ENCODE measurements around the gene RBFOX2. TPM values are rescaled to one million over a fixed set of nuclear protein-coding genes. Genes with fewer than 3 reads are reported as not detected.
A peak's percentile ranks its signal among the peaks of the same experiment; 100 is the strongest.

RBFOX2 gene
- total RNA-seq, 2 donors from 2014 or later = 104 to 120 TPM

- no peak overlapping the region for H3K9ac ChIP-seq (ENCODE audit: extremely low read depth, low read length, poor library complexity, severe bottlenecking)
- H3K9me3 ChIP-seq (ENCODE audit: control insufficient read depth, low read length) = no peaks in the 10 kb centered on the region
- peak overlapping the region; percentile 64 for H3K4me3 ChIP-seq (ENCODE audit: low read length)
- H3K4me3 Mint-ChIP-seq = no peak overlapping the region
- H3K4me1 Mint-ChIP-seq = peaks cover 49% of the 10 kb centered on the region
- peaks cover 3% of the 10 kb centered on the region for H3K27me3 Mint-ChIP-seq (ENCODE audit: insufficient read depth)
- no peak for TF ChIP-seq CTCF (conservative IDR thresholded peaks at IDR 0.05)
- peaks cover 25% of the 10 kb centered on the region for H3K4me1 ChIP-seq (ENCODE audit: control insufficient read depth, insufficient read depth, low read length)
- H3K36me3 ChIP-seq (ENCODE audit: control insufficient read depth, insufficient read depth, low read length) = no peaks in the 10 kb centered on the region
- DNase-seq = no peak
- 77 to 80% methylated on average over 1 to 4 of the region's 4 CpGs for WGBS, 2 experiments (ENCODE audit: insufficient coverage in 1 of 2, insufficient read length in 1 of 2)
- peak overlapping the region; percentile 7 for H3K27ac Mint-ChIP-seq
- no peak overlapping the region for H3K27ac ChIP-seq (ENCODE audit: low read depth, low read length)
- no peaks in the 10 kb centered on the region for H3K36me3 Mint-ChIP-seq (ENCODE audit: low read depth)
- no peaks in the 10 kb centered on the region for H3K9me3 Mint-ChIP-seq
- H3K27me3 ChIP-seq (ENCODE audit: control insufficient read depth, insufficient read depth, low read length, poor library complexity, severe bottlenecking) = no peaks in the 10 kb centered on the region
These were observed 118.4 kb downstream of the RBFOX2 start for GRCh38 chr22:35910003-35910769.

- Histone ChIP-seq H3K9me3 (ENCODE audit: control insufficient read depth, low read length) (no peaks in the 10 kb centered on the region), H3K9ac (ENCODE audit: extremely low read depth, low read length, poor library complexity, severe bottlenecking) (no peak overlapping the region), H3K36me3 (ENCODE audit: control insufficient read depth, insufficient read depth, low read length) (no peaks in the 10 kb centered on the region), H3K27me3 (ENCODE audit: control insufficient read depth, insufficient read depth, low read length, poor library complexity, severe bottlenecking) (no peaks in the 10 kb centered on the region), H3K27ac (ENCODE audit: low read depth, low read length) (no peak overlapping the region), H3K4me1 (ENCODE audit: control insufficient read depth, insufficient read depth, low read length) (peaks cover 16% of the 10 kb centered on the region), H3K4me3 (ENCODE audit: low read length) (no peak overlapping the region)
- H3K9me3 Mint-ChIP-seq = no peaks in the 10 kb centered on the region
- H3K36me3 Mint-ChIP-seq (ENCODE audit: low read depth) = no peaks in the 10 kb centered on the region
- peaks cover 3% of the 10 kb centered on the region for H3K27me3 Mint-ChIP-seq (ENCODE audit: insufficient read depth)
- no peak overlapping the region for H3K4me3 Mint-ChIP-seq
- no peak for TF ChIP-seq CTCF (conservative IDR thresholded peaks at IDR 0.05)
- WGBS, 2 experiments (ENCODE audit: insufficient coverage in 1 of 2, insufficient read length in 1 of 2) = 83% methylated on average over 1 of the region's 1 CpG; no CpG with 5 or more reads in 1 of the 2 experiments
- DNase-seq = no peak
- no peak overlapping the region for H3K27ac Mint-ChIP-seq
- H3K4me1 Mint-ChIP-seq = peaks cover 41% of the 10 kb centered on the region
These were observed 122.7 kb downstream of the RBFOX2 start for GRCh38 chr22:35905894-35906293.

- H3K4me1 Mint-ChIP-seq = peaks cover 43% of the 10 kb centered on the region
- peaks cover 22% of the 10 kb centered on the region for H3K4me1 ChIP-seq (ENCODE audit: control insufficient read depth, insufficient read depth, low read length)
- WGBS, 2 experiments (ENCODE audit: insufficient coverage in 1 of 2, insufficient read length in 1 of 2) = 93% methylated on average over 3 of the region's 6 CpGs; no CpG with 5 or more reads in 1 of the 2 experiments
These were observed 123.9 kb downstream of the RBFOX2 start for GRCh38 chr22:35904752-35905151.

More at GRCh38 chr22:35904752-35905151, 123.9 kb downstream of the RBFOX2 start:
- no peak for TF ChIP-seq CTCF (conservative IDR thresholded peaks at IDR 0.05)
- peak overlapping the region; percentile 24 for H3K4me3 ChIP-seq (ENCODE audit: low read length)
- H3K27me3 ChIP-seq (ENCODE audit: control insufficient read depth, insufficient read depth, low read length, poor library complexity, severe bottlenecking) = no peaks in the 10 kb centered on the region
- no peaks in the 10 kb centered on the region for H3K9me3 ChIP-seq (ENCODE audit: control insufficient read depth, low read length)
- no peak overlapping the region for H3K27ac ChIP-seq (ENCODE audit: low read depth, low read length)
- H3K9ac ChIP-seq (ENCODE audit: extremely low read depth, low read length, poor library complexity, severe bottlenecking) = no peak overlapping the region
- H3K4me3 Mint-ChIP-seq = no peak overlapping the region
- no peak overlapping the region for H3K27ac Mint-ChIP-seq
- H3K36me3 ChIP-seq (ENCODE audit: control insufficient read depth, insufficient read depth, low read length) = no peaks in the 10 kb centered on the region
- H3K36me3 Mint-ChIP-seq (ENCODE audit: low read depth) = no peaks in the 10 kb centered on the region
- DNase-seq = no peak
- H3K27me3 Mint-ChIP-seq (ENCODE audit: insufficient read depth) = peaks cover 3% of the 10 kb centered on the region
- no peaks in the 10 kb centered on the region for H3K9me3 Mint-ChIP-seq
